ENCODE data around the gene PPP4R4.

The PPP4R4 gene, protein sequence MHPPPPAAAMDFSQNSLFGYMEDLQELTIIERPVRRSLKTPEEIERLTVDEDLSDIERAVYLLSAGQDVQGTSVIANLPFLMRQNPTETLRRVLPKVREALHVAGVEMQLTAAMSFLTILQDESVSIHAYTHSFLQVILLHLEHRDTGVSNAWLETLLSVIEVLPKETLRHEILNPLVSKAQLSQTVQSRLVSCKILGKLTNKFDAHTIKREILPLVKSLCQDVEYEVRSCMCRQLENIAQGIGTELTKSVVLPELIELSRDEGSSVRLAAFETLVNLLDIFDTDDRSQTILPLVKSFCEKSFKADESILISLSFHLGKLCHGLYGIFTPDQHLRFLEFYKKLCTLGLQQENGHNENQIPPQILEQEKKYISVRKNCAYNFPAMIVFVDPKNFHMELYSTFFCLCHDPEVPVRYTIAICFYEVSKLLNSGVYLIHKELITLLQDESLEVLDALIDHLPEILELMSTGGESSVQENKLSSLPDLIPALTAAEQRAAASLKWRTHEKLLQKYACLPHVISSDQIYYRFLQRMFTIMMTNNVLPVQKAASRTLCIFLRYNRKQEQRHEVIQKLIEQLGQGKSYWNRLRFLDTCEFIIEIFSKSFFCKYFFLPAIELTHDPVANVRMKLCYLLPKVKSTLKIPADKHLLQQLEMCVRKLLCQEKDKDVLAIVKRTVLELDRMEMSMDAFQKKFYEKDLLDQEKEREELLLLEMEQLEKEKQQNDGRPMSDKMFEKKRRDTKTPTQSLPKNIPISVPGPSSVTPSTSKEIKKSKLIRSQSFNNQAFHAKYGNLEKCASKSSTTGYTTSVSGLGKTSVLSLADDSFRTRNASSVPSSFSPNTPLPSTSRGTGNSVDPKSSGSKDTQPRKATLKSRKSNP

DNA sequence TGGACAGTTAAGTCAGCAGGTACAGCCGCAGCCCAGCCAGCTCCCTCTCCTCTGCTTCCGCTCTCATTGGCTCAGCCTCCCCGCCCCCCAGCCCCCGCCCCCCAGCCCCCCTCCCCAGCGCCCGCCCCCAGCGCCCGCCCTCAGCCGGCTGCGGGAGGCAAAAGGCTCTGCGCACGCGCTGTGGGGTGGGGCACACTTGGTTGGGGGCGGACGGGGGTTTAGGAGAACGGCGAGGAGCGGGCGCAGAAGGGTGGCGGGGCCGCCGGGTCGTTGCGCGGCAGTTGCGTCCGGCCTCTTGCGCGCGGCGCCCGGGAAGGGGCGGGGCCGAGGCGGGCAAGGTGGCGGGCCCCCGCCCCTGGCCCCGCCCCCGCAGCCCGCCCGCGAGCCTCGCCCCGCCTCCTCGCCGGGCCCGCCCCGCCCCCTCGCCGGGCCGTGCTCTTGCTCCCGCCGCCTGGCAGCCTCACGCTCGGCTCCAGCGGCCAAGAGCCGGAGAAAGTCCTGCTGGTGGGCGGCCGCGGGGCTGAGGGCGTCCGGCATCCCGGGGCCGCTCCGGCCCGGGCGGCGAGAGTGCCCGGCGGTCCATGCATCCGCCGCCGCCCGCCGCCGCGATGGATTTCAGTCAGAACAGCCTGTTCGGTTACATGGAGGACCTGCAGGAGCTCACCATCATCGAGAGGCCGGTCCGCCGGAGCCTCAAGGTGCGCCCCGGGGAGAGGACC is at the start of gene PPP4R4:
PPP4R4 (plus strand) TSS at position 438 of the 719 bp plus-strand sequence; CDS start at position 582, 144 bp downstream.
- peak within 1 kb of the TSS; percentile 56 for H3K4me3 ChIP-seq (ENCODE audit: low read depth, low read length)
- TF ChIP-seq, protein P1, sequence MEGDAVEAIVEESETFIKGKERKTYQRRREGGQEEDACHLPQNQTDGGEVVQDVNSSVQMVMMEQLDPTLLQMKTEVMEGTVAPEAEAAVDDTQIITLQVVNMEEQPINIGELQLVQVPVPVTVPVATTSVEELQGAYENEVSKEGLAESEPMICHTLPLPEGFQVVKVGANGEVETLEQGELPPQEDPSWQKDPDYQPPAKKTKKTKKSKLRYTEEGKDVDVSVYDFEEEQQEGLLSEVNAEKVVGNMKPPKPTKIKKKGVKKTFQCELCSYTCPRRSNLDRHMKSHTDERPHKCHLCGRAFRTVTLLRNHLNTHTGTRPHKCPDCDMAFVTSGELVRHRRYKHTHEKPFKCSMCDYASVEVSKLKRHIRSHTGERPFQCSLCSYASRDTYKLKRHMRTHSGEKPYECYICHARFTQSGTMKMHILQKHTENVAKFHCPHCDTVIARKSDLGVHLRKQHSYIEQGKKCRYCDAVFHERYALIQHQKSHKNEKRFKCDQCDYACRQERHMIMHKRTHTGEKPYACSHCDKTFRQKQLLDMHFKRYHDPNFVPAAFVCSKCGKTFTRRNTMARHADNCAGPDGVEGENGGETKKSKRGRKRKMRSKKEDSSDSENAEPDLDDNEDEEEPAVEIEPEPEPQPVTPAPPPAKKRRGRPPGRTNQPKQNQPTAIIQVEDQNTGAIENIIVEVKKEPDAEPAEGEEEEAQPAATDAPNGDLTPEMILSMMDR (conservative IDR thresholded peaks at IDR 0.05; ENCODE audit: low read depth, low read length): no peak
- peak; percentile 69 for DNase-seq (ENCODE audit: low read depth)

DNA sequence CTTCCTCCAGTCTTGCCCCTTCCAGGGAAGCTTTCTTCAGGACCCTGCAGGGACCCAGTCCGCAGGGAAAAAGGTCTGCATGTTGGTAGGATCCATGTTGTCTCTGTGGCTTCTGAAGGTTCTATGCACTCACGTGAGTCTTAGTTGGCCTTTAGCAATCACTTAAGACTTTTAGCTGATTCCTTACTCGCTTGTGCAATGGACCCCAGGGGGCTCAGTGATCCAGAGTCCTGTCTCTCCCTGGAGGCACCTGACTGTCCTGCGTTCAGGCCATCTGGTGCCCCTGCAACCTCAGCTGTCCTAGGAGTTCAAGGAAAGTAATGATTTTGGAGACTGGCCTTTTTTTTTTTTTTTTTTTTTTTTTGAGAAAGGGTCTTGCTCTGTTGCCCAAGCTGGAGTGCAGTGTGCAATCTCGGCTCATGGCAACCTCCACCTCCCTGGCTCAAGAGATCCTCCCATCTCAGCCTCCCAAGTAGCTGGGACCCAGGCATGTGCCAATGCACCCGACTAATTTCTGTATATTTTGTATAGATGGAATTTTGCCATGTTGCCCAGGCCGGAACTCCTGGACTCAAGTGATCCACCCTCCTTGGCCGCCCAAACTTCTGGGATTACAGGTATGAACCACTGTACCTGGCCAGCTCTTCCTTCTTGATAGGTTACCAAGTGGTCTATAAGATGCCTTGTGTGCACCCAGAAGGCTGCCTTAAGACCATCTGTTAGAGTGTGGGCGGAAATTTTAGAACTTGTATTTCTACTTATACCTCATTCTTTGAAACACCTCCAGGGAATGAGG is 49.3 kb upstream of the PPP4R4 start:
- TF ChIP-seq, protein P1 (conservative IDR thresholded peaks at IDR 0.05; ENCODE audit: low read depth, low read length): no peak
- no peak overlapping the region for H3K4me3 ChIP-seq (ENCODE audit: low read depth, low read length)
- no peak for DNase-seq (ENCODE audit: low read depth)

DNA sequence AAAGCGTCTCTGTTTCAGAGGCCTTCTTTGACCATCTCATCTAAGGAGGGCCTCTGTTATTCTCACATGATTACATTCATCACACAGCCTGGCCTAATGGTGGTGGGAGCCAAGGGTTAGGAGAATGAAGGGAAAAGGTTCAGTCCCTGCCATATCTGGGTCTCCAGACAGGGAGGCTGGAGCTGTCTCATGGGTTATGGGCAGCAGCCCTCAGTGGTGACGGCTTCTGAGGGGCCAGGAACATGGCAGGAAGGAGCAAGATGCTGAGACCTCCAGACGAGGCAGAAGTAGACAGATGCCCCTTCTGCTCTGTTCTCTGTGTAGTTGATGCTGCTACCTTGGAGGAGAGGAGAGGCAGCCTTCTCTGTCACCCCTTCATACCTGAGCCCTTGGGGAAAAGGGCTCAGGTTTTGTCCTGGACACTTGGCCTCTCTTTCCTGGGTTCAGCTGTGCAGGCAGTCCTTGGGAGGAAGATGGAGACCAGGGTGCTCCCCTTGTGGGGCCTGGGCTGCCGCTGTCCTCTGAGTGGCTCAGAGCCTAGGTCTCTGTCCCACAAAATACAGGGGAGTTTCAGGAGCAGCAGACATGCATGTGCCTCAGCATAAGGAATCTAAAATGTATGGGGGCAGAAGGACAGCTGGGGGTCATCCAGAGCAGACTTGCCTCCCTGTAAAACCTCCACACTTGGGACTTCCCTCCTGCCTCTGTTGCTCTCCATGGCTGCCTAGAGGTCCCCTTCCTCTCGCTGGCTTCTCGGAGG is 48.3 kb upstream of the PPP4R4 start:
- TF ChIP-seq, protein P1 (conservative IDR thresholded peaks at IDR 0.05; ENCODE audit: low read depth, low read length): no peak
- no peak overlapping the region for H3K4me3 ChIP-seq (ENCODE audit: low read depth, low read length)
- DNase-seq (ENCODE audit: low read depth): no peak

- H3K4me3 ChIP-seq (ENCODE audit: low read depth, low read length): no peak overlapping the region
- TF ChIP-seq, protein P1 (conservative IDR thresholded peaks at IDR 0.05; ENCODE audit: low read depth, low read length): no peak
- no peak for DNase-seq (ENCODE audit: low read depth)
These were observed 47.8 kb upstream of the PPP4R4 start for GRCh38 chr14:94126419-94126677.

GRCh38 chr14:94126800-94127199 is 47.3 kb upstream of the PPP4R4 start:
- DNase-seq (ENCODE audit: low read depth): no peak
- no peak overlapping the region for H3K4me3 ChIP-seq (ENCODE audit: low read depth, low read length)
- TF ChIP-seq, protein P1 (conservative IDR thresholded peaks at IDR 0.05; ENCODE audit: low read depth, low read length): no peak

- DNase-seq (ENCODE audit: low read depth): no peak
- TF ChIP-seq, protein P1 (conservative IDR thresholded peaks at IDR 0.05; ENCODE audit: low read depth, low read length): no peak
- no peak overlapping the region for H3K4me3 ChIP-seq (ENCODE audit: low read depth, low read length)
These were observed 46.8 kb upstream of the PPP4R4 start for GRCh38 chr14:94127330-94127729.

All from choroid plexus epithelial cell (primary cell).